Measurements from ENCODE around the gene BICD1.

GRCh38 chr12:32344047-32344446 lies 237.4 kb downstream of the BICD1 start:
- TF ChIP-seq, protein P1, sequence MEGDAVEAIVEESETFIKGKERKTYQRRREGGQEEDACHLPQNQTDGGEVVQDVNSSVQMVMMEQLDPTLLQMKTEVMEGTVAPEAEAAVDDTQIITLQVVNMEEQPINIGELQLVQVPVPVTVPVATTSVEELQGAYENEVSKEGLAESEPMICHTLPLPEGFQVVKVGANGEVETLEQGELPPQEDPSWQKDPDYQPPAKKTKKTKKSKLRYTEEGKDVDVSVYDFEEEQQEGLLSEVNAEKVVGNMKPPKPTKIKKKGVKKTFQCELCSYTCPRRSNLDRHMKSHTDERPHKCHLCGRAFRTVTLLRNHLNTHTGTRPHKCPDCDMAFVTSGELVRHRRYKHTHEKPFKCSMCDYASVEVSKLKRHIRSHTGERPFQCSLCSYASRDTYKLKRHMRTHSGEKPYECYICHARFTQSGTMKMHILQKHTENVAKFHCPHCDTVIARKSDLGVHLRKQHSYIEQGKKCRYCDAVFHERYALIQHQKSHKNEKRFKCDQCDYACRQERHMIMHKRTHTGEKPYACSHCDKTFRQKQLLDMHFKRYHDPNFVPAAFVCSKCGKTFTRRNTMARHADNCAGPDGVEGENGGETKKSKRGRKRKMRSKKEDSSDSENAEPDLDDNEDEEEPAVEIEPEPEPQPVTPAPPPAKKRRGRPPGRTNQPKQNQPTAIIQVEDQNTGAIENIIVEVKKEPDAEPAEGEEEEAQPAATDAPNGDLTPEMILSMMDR (conservative IDR thresholded peaks at IDR 0.05): peak; percentile 50
- TF ChIP-seq ZFX (IDR thresholded peaks at IDR 0.05): no peak
